ENCODE data around the gene MYNN. TPM values are rescaled to one million over a fixed set of nuclear protein-coding genes. Genes with fewer than 3 reads are reported as not detected.

MYNN gene
- total RNA-seq, 1 donor from 2014 or later = 31.6 TPM

GRCh38 chr3:169815590-169816150 is 42.5 kb downstream of the MYNN start:
- no peaks in the 10 kb centered on the region for H3K36me3 ChIP-seq (ENCODE audit: control insufficient read depth, insufficient read depth, low read length)
- FAIRE-seq (no peak), DNase-seq (ENCODE audit: low read depth) (no peak)
- no peaks in the 10 kb centered on the region for H3K27me3 ChIP-seq (ENCODE audit: control insufficient read depth, insufficient read depth, low read length)
- H3K4me3 ChIP-seq (ENCODE audit: low read depth, low read length) = no peak overlapping the region
- TF ChIP-seq, protein P1, sequence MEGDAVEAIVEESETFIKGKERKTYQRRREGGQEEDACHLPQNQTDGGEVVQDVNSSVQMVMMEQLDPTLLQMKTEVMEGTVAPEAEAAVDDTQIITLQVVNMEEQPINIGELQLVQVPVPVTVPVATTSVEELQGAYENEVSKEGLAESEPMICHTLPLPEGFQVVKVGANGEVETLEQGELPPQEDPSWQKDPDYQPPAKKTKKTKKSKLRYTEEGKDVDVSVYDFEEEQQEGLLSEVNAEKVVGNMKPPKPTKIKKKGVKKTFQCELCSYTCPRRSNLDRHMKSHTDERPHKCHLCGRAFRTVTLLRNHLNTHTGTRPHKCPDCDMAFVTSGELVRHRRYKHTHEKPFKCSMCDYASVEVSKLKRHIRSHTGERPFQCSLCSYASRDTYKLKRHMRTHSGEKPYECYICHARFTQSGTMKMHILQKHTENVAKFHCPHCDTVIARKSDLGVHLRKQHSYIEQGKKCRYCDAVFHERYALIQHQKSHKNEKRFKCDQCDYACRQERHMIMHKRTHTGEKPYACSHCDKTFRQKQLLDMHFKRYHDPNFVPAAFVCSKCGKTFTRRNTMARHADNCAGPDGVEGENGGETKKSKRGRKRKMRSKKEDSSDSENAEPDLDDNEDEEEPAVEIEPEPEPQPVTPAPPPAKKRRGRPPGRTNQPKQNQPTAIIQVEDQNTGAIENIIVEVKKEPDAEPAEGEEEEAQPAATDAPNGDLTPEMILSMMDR (IDR thresholded peaks at IDR 0.05; ENCODE audit: insufficient read depth, low read length, severe bottlenecking) = no peak

DNA sequence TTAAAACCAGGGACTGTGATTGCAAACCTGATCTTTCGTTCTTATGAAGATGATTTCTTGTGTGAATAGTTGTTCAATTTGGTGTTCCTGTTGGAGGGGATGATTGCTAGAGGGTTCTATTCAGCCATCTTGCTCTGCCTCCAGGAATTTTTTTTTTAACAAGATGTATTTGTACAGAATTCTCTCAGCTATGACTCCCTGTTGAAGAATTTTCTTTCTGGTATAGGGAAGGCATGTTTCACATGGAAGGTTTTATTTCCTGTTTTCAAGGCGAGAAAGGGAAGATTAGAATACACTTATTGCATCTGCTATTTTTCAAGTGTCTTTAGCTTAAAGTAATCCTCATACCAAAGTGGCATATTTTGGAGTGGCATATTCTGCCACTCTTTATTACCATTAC is 45.1 kb downstream of the MYNN start:
- FAIRE-seq (no peak), DNase-seq (ENCODE audit: low read depth) (peak; percentile 27)
- no peaks in the 10 kb centered on the region for H3K36me3 ChIP-seq (ENCODE audit: control insufficient read depth, insufficient read depth, low read length)
- H3K4me3 ChIP-seq (ENCODE audit: low read depth, low read length) = no peak overlapping the region
- TF ChIP-seq, protein P1 (IDR thresholded peaks at IDR 0.05; ENCODE audit: insufficient read depth, low read length, severe bottlenecking) = no peak
- no peaks in the 10 kb centered on the region for H3K27me3 ChIP-seq (ENCODE audit: control insufficient read depth, insufficient read depth, low read length)

DNA sequence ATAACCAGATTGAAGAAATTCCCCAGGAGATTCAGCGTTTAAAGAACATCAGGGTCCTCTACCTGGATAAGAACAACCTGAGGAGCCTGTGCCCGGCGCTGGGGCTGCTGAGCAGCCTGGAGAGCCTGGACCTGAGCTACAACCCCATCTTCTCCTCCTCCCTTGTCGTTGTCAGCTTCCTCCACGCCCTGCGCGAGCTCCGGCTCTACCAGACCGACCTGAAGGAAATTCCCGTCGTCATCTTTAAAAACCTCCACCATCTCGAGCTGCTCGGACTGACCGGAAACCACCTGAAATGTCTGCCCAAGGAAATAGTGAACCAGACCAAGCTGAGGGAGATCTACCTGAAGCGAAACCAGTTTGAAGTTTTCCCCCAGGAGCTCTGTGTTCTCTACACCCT is 48.9 kb downstream of the MYNN start:
- no peak overlapping the region for H3K4me3 ChIP-seq (ENCODE audit: low read depth, low read length)
- no peak for DNase-seq (ENCODE audit: low read depth)
- no peak for FAIRE-seq
- H3K36me3 ChIP-seq (ENCODE audit: control insufficient read depth, insufficient read depth, low read length) = no peaks in the 10 kb centered on the region
- no peaks in the 10 kb centered on the region for H3K27me3 ChIP-seq (ENCODE audit: control insufficient read depth, insufficient read depth, low read length)
- TF ChIP-seq, protein P1 (IDR thresholded peaks at IDR 0.05; ENCODE audit: insufficient read depth, low read length, severe bottlenecking) = no peak

DNA sequence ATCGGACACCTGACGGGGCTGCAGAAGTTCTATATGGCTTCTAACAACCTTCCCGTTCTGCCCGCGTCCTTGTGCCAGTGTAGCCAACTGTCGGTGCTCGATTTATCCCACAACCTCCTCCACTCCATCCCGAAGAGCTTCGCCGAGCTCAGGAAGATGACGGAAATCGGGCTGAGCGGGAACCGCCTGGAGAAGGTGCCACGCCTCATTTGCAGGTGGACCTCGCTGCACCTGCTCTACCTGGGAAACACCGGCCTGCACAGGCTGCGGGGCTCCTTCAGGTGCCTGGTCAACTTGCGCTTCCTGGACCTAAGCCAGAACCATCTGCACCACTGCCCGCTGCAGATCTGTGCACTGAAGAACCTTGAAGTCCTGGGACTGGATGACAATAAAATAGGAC is 49.3 kb downstream of the MYNN start:
- no peaks in the 10 kb centered on the region for H3K36me3 ChIP-seq (ENCODE audit: control insufficient read depth, insufficient read depth, low read length)
- TF ChIP-seq, protein P1 (IDR thresholded peaks at IDR 0.05; ENCODE audit: insufficient read depth, low read length, severe bottlenecking) = no peak
- DNase-seq (ENCODE audit: low read depth) = no peak
- H3K4me3 ChIP-seq (ENCODE audit: low read depth, low read length) = no peak overlapping the region
- no peak for FAIRE-seq
- H3K27me3 ChIP-seq (ENCODE audit: control insufficient read depth, insufficient read depth, low read length) = no peaks in the 10 kb centered on the region

DNA sequence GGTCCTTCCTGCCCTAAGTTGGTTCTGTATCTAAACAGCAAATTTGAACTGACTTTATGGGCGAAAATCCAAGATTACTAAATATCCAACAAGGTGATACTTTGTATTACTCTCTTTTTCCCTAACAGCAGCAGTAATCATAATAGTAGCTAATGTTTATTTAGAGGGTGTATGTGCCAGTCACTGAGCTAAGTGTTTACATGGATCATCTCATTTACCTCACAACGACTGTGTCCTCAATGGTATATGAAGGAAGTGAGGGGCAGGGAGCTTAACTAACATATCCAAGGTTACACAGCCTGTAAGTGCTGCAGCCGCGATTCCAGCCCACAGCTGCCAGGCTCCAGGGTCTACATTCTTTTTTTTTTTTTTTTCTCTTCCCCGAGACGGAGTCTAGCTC is 49.8 kb downstream of the MYNN start:
- TF ChIP-seq, protein P1 (IDR thresholded peaks at IDR 0.05; ENCODE audit: insufficient read depth, low read length, severe bottlenecking) = no peak
- no peak overlapping the region for H3K4me3 ChIP-seq (ENCODE audit: low read depth, low read length)
- FAIRE-seq = no peak

GRCh38 chr3:169825316-169825715 is 52.1 kb downstream of the MYNN start:
- no peak for DNase-seq (ENCODE audit: low read depth)
- FAIRE-seq = no peak
- TF ChIP-seq, protein P1 (IDR thresholded peaks at IDR 0.05; ENCODE audit: insufficient read depth, low read length, severe bottlenecking) = no peak
- no peak overlapping the region for H3K4me3 ChIP-seq (ENCODE audit: low read depth, low read length)
- no peaks in the 10 kb centered on the region for H3K36me3 ChIP-seq (ENCODE audit: control insufficient read depth, insufficient read depth, low read length)
- no peaks in the 10 kb centered on the region for H3K27me3 ChIP-seq (ENCODE audit: control insufficient read depth, insufficient read depth, low read length)

More for the DNA sequence above, 49.8 kb downstream of the MYNN start:
- no peaks in the 10 kb centered on the region for H3K36me3 ChIP-seq (ENCODE audit: control insufficient read depth, insufficient read depth, low read length)
- H3K27me3 ChIP-seq (ENCODE audit: control insufficient read depth, insufficient read depth, low read length) = no peaks in the 10 kb centered on the region
- no peak for DNase-seq (ENCODE audit: low read depth)

Data from bronchial epithelial cell (primary cell).